ENCODE results near the gene LRP6. TPM values are rescaled to one million over a fixed set of nuclear protein-coding genes. Genes with fewer than 3 reads are reported as not detected.

Gene LRP6
- total RNA-seq, 1 experiment from 2014 or later, result 45.5 TPM

GRCh38 chr12:12128670-12129069 lies 138.2 kb downstream of the LRP6 start:
- Histone ChIP-seq H3K36me3 (ENCODE audit: low read depth) (peaks cover 10% of the 10 kb centered on the region; the same call in 1 of the 2 replicates), H3K27me3 (ENCODE audit: insufficient read depth, low read depth) (no peaks in the 10 kb centered on the region), H3K9me3 (ENCODE audit: insufficient read depth, low read depth) (no peaks in the 10 kb centered on the region), H3K4me1 (replicated peaks; ENCODE audit: insufficient read depth) (no peaks in the 10 kb centered on the region), H3K9me2 (ENCODE audit: insufficient read depth) (no peaks in the 10 kb centered on the region), H3F3A (ENCODE audit: insufficient read depth, low read depth) (no peaks in the 10 kb centered on the region), H3K27ac (no peak overlapping the region), H3K79me2 (ENCODE audit: low read depth) (no peaks in the 10 kb centered on the region), H2AFZ (no peak overlapping the region), H4K20me1 (ENCODE audit: insufficient read depth) (no peaks in the 10 kb centered on the region), H3K4me2 (no peak overlapping the region), H3K4me3 (no peak overlapping the region)
- no peak for TF ChIP-seq EZH2 (IDR thresholded peaks at IDR 0.05; ENCODE audit: low read depth)
- TF ChIP-seq, protein P1, sequence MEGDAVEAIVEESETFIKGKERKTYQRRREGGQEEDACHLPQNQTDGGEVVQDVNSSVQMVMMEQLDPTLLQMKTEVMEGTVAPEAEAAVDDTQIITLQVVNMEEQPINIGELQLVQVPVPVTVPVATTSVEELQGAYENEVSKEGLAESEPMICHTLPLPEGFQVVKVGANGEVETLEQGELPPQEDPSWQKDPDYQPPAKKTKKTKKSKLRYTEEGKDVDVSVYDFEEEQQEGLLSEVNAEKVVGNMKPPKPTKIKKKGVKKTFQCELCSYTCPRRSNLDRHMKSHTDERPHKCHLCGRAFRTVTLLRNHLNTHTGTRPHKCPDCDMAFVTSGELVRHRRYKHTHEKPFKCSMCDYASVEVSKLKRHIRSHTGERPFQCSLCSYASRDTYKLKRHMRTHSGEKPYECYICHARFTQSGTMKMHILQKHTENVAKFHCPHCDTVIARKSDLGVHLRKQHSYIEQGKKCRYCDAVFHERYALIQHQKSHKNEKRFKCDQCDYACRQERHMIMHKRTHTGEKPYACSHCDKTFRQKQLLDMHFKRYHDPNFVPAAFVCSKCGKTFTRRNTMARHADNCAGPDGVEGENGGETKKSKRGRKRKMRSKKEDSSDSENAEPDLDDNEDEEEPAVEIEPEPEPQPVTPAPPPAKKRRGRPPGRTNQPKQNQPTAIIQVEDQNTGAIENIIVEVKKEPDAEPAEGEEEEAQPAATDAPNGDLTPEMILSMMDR (conservative IDR thresholded peaks at IDR 0.05), result no peak
- DNase-seq, result no peak
- CTCF ChIA-PET, result interaction anchor here (0.6 kb wide), 1 partner anchor 121 kb away, joined by 4 read pairs; no protein-coding TSS in a partner anchor
- POLR2A ChIA-PET (ENCODE audit: unreplicated experiment), result no interaction called here
- intact Hi-C loops (cut with micrococcal nuclease; ENCODE audit: unreplicated experiment), result no loop called here
- BruUV-seq (replicated peaks), result no TSS peak

- H3K4me3 ChIP-seq, result no peak overlapping the region
- CTCF ChIA-PET, result interaction anchor here (0.6 kb wide), 1 partner anchor 8 kb away, joined by 3 read pairs; no protein-coding TSS in a partner anchor
- H4K20me1 ChIP-seq (ENCODE audit: insufficient read depth), result no peaks in the 10 kb centered on the region
- H3K79me2 ChIP-seq (ENCODE audit: low read depth), result no peaks in the 10 kb centered on the region
- no peaks in the 10 kb centered on the region for H3K9me2 ChIP-seq (ENCODE audit: insufficient read depth)
- H2AFZ ChIP-seq, result no peak overlapping the region
- DNase-seq, result no peak
- POLR2A ChIA-PET (ENCODE audit: unreplicated experiment), result interaction anchor here (0.6 kb wide), 1 partner anchor 326 kb away, joined by 7 read pairs; no protein-coding TSS in a partner anchor
- H3K36me3 ChIP-seq (ENCODE audit: low read depth), result peaks cover 10% of the 10 kb centered on the region; the same call in 1 of the 2 replicates
- intact Hi-C loops (cut with micrococcal nuclease; ENCODE audit: unreplicated experiment), result no loop called here
- no peaks in the 10 kb centered on the region for H3K4me1 ChIP-seq (replicated peaks; ENCODE audit: insufficient read depth)
- no peak overlapping the region for H3K27ac ChIP-seq
- H3K4me2 ChIP-seq, result no peak overlapping the region
- H3F3A ChIP-seq (ENCODE audit: insufficient read depth, low read depth), result no peaks in the 10 kb centered on the region
- no peaks in the 10 kb centered on the region for H3K9me3 ChIP-seq (ENCODE audit: insufficient read depth, low read depth)
- BruUV-seq (replicated peaks), result no TSS peak
- H3K27me3 ChIP-seq (ENCODE audit: insufficient read depth, low read depth), result no peaks in the 10 kb centered on the region
- TF ChIP-seq, protein P1 (conservative IDR thresholded peaks at IDR 0.05), result no peak
- no peak for TF ChIP-seq EZH2 (IDR thresholded peaks at IDR 0.05; ENCODE audit: low read depth)
Observed at GRCh38 chr12:12127304-12127703, 139.5 kb downstream of the LRP6 start.

DNA sequence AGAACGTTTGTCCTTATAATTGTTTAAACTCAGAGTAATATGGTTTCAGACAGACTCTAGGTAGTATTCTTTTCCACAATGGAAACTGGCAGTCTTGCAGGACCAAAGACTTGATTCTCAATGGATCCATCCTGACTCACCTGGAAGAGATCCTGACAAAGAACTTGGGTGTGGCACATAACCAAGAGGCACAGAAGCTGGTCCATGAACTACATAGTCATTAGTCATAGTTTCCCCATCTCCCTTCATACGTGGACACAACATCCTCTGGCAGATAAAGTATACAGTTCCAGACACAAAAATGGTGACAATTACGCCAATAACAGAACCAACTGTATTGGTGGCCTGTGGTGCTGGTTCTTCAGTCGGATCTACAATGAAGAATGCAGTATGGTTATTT lies 140.3 kb downstream of the LRP6 start:
- Histone ChIP-seq H2AFZ (no peak overlapping the region), H3K27ac (no peak overlapping the region), H3K79me2 (ENCODE audit: low read depth) (no peaks in the 10 kb centered on the region), H3F3A (ENCODE audit: insufficient read depth, low read depth) (no peaks in the 10 kb centered on the region), H3K9me2 (ENCODE audit: insufficient read depth) (no peaks in the 10 kb centered on the region), H4K20me1 (ENCODE audit: insufficient read depth) (no peaks in the 10 kb centered on the region), H3K9me3 (ENCODE audit: insufficient read depth, low read depth) (no peaks in the 10 kb centered on the region), H3K36me3 (ENCODE audit: low read depth) (peaks cover 10% of the 10 kb centered on the region; the same call in 1 of the 2 replicates), H3K4me3 (no peak overlapping the region), H3K27me3 (ENCODE audit: insufficient read depth, low read depth) (no peaks in the 10 kb centered on the region), H3K4me2 (no peak overlapping the region), H3K4me1 (replicated peaks; ENCODE audit: insufficient read depth) (no peaks in the 10 kb centered on the region)
- POLR2A ChIA-PET (ENCODE audit: unreplicated experiment), result interaction anchor here (0.6 kb wide), 1 partner anchor 326 kb away, joined by 7 read pairs; no protein-coding TSS in a partner anchor
- no TSS peak for BruUV-seq (replicated peaks)
- DNase-seq, result no peak
- intact Hi-C loops (cut with micrococcal nuclease; ENCODE audit: unreplicated experiment), result no loop called here
- CTCF ChIA-PET, result no interaction called here
- TF ChIP-seq, protein P1 (conservative IDR thresholded peaks at IDR 0.05), result no peak
- TF ChIP-seq EZH2 (IDR thresholded peaks at IDR 0.05; ENCODE audit: low read depth), result no peak

Data from PC-9 (cell line).